Measurements from ENCODE around the gene TRPV4. TPM values are rescaled to one million over a fixed set of nuclear protein-coding genes. Genes with fewer than 3 reads are reported as not detected.

TRPV4 gene
- total RNA-seq, 1 donor from 2014 or later: 0.75 TPM

GRCh38 chr12:109772622-109773321 lies 60.4 kb downstream of the TRPV4 start:
- no peak overlapping the region for H3K27ac ChIP-seq (ENCODE audit: low read depth, low read length)

GRCh38 chr12:109771746-109772621 lies 61.2 kb downstream of the TRPV4 start:
- Mint-ChIP-seq H3K4me1 (ENCODE audit: low read depth, unreplicated experiment) (no peaks in the 10 kb centered on the region), H3K36me3 (ENCODE audit: low read depth, unreplicated experiment) (no peaks in the 10 kb centered on the region), H3K4me3 (ENCODE audit: unreplicated experiment) (no peak overlapping the region), H3K27ac (ENCODE audit: unreplicated experiment) (no peak overlapping the region), H3K27me3 (ENCODE audit: low read depth, unreplicated experiment) (peaks cover 20% of the 10 kb centered on the region), H3K9me3 (ENCODE audit: unreplicated experiment) (no peaks in the 10 kb centered on the region)
- no peaks in the 10 kb centered on the region for H3K9me3 ChIP-seq (ENCODE audit: insufficient read depth, low read depth, low read length)
- H3K4me3 ChIP-seq (ENCODE audit: insufficient read depth, low read depth, low read length): no peak overlapping the region
- no peaks in the 10 kb centered on the region for H3K79me2 ChIP-seq (ENCODE audit: insufficient read depth, low read length)
- H4K20me1 ChIP-seq (ENCODE audit: insufficient read depth, low read length): no peaks in the 10 kb centered on the region
- H3K4me1 ChIP-seq (ENCODE audit: insufficient read depth, low read length): no peaks in the 10 kb centered on the region
- no peak for DNase-seq (ENCODE audit: low read depth)
- peaks cover 4% of the 10 kb centered on the region for H3K27me3 ChIP-seq (ENCODE audit: insufficient read depth, low read length)
- TF ChIP-seq CTCF (IDR thresholded peaks at IDR 0.05; ENCODE audit: insufficient read depth, low read depth, low read length): no peak
- no peak for TF ChIP-seq EZH2 (IDR thresholded peaks at IDR 0.05; ENCODE audit: insufficient read depth, low read length)
- no peak overlapping the region for H3K9ac ChIP-seq (ENCODE audit: low read length)
- H3K4me2 ChIP-seq (ENCODE audit: low read length): no peak overlapping the region
- FAIRE-seq: no peak
- no peaks in the 10 kb centered on the region for H3K36me3 ChIP-seq (ENCODE audit: insufficient read depth, low read length)
- no peak overlapping the region for H3K27ac ChIP-seq (ENCODE audit: low read depth, low read length)
- no peak overlapping the region for H2AFZ ChIP-seq (ENCODE audit: low read depth, low read length)

More at GRCh38 chr12:109772622-109773321, 60.4 kb downstream of the TRPV4 start:
- TF ChIP-seq EZH2 (IDR thresholded peaks at IDR 0.05; ENCODE audit: insufficient read depth, low read length) (no peak), CTCF (IDR thresholded peaks at IDR 0.05; ENCODE audit: insufficient read depth, low read depth, low read length) (no peak)
- FAIRE-seq: no peak
- no peak overlapping the region for H3K9ac ChIP-seq (ENCODE audit: low read length)
- Mint-ChIP-seq H3K27ac (ENCODE audit: unreplicated experiment) (no peak overlapping the region), H3K27me3 (ENCODE audit: low read depth, unreplicated experiment) (peaks cover 20% of the 10 kb centered on the region), H3K4me1 (ENCODE audit: low read depth, unreplicated experiment) (no peaks in the 10 kb centered on the region), H3K4me3 (ENCODE audit: unreplicated experiment) (no peak overlapping the region), H3K36me3 (ENCODE audit: low read depth, unreplicated experiment) (no peaks in the 10 kb centered on the region), H3K9me3 (ENCODE audit: unreplicated experiment) (no peaks in the 10 kb centered on the region)
- H3K36me3 ChIP-seq (ENCODE audit: insufficient read depth, low read length): no peaks in the 10 kb centered on the region
- H3K79me2 ChIP-seq (ENCODE audit: insufficient read depth, low read length): no peaks in the 10 kb centered on the region
- peaks cover 4% of the 10 kb centered on the region for H3K27me3 ChIP-seq (ENCODE audit: insufficient read depth, low read length)
- no peak overlapping the region for H3K4me3 ChIP-seq (ENCODE audit: insufficient read depth, low read depth, low read length)
- no peak overlapping the region for H3K4me2 ChIP-seq (ENCODE audit: low read length)
- H3K4me1 ChIP-seq (ENCODE audit: insufficient read depth, low read length): no peaks in the 10 kb centered on the region
- DNase-seq (ENCODE audit: low read depth): no peak
- no peaks in the 10 kb centered on the region for H4K20me1 ChIP-seq (ENCODE audit: insufficient read depth, low read length)
- no peak overlapping the region for H2AFZ ChIP-seq (ENCODE audit: low read depth, low read length)
- H3K9me3 ChIP-seq (ENCODE audit: insufficient read depth, low read depth, low read length): no peaks in the 10 kb centered on the region

Measured in astrocyte (in vitro differentiated cells and primary cell).